A549 (cell line): ENCODE data around the gene PSD.

Experiments used
- CEBPB ChIP-seq, 2 experiments: fragments of >200 bp in 1 of 2; sonication (Bioruptor Twin) in 1 of 2; formaldehyde crosslinking in 1 of 2; IDR thresholded peaks; 2 replicates each; pipeline ENCODE4 v1.6.1; 2012 to 2016
- CHD2 ChIP-seq: fragments of 150-350 bp; IDR thresholded peaks from 2 replicates; pipeline ENCODE4 v1.6.1; 2014; ENCODE audit warnings: low read length; ENCODE audit not compliant: partially characterized antibody
- POLR2A ChIP-seq: IDR thresholded peaks from 2 replicates; pipeline ENCODE4 v1.6.1; 2012; ENCODE audit warnings: mild to moderate bottlenecking, low read length
- SMC3 ChIP-seq: fragments of >200 bp; sonication (Bioruptor Twin); formaldehyde crosslinking; IDR thresholded peaks from 3 replicates; pipeline ENCODE4 v1.6.1; 2018; ENCODE audit warnings: inconsistent platforms
- TF ChIP-seq, protein P1 (sequence below): IDR thresholded peaks from 2 replicates; pipeline ENCODE4 v1.6.1; 2012
- TF ChIP-seq, protein P2 (sequence below): fragments of 250-450 bp; sonication (Bioruptor Pico); IDR thresholded peaks from 2 replicates; pipeline ENCODE4 v1.5.0; 2021; ENCODE audit warnings: mild to moderate bottlenecking, moderate library complexity, borderline replicate concordance
- TF ChIP-seq, protein P3 (sequence below): fragments of >200 bp; sonication (Bioruptor Twin); formaldehyde crosslinking; IDR thresholded peaks from 3 replicates; pipeline ENCODE4 v1.5.1; 2016

DNA sequence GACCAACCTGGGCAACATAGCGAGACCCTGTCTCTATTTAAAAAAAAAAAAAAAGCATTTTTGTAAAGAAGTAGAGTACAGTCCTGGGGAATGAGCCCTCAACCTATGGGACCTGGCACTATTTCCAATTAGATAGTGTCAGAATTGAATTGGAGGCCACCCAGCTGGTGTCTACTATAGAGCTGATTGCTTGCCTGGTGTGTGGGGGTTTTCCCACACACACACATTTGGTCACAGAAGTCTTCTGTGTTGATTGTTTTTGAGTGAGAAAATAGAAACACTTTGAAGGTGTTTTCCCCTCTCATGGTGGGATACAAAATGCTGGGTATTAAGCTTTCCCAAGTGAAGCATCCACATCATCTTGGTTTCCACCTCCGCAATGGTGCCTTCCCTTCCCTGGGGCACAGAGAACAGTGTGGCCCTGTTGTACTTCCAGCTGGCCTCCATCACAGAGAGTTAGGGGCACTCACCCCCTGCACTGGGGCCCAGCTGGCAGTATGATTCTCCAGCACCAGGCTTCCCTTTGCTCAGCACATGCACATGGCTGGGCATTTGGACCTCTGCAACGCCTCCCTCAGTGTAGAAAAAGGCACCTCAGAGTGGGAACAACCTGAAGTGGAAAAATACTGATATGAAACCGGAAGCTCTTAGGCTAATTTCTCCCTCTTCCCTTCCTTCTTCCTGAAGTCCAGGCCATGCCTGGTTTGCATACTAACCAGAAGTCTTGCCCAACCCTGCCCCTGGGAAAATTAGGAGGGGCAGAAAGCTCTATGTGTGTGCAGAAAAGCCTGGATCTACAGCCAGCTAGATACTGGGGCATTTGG lies 33.8 kb downstream of the PSD start:
- TF ChIP-seq POLR2A, result no peak
- TF ChIP-seq CHD2, result no peak
- TF ChIP-seq, protein P1, sequence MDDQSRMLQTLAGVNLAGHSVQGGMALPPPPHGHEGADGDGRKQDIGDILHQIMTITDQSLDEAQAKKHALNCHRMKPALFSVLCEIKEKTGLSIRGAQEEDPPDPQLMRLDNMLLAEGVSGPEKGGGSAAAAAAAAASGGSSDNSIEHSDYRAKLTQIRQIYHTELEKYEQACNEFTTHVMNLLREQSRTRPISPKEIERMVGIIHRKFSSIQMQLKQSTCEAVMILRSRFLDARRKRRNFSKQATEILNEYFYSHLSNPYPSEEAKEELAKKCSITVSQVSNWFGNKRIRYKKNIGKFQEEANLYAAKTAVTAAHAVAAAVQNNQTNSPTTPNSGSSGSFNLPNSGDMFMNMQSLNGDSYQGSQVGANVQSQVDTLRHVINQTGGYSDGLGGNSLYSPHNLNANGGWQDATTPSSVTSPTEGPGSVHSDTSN, result no peak
- TF ChIP-seq, protein P2, sequence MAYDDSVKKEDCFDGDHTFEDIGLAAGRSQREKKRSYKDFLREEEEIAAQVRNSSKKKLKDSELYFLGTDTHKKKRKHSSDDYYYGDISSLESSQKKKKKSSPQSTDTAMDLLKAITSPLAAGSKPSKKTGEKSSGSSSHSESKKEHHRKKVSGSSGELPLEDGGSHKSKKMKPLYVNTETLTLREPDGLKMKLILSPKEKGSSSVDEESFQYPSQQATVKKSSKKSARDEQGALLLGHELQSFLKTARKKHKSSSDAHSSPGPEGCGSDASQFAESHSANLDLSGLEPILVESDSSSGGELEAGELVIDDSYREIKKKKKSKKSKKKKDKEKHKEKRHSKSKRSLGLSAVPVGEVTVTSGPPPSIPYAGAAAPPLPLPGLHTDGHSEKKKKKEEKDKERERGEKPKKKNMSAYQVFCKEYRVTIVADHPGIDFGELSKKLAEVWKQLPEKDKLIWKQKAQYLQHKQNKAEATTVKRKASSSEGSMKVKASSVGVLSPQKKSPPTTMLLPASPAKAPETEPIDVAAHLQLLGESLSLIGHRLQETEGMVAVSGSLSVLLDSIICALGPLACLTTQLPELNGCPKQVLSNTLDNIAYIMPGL, result no peak
- TF ChIP-seq, protein P3, sequence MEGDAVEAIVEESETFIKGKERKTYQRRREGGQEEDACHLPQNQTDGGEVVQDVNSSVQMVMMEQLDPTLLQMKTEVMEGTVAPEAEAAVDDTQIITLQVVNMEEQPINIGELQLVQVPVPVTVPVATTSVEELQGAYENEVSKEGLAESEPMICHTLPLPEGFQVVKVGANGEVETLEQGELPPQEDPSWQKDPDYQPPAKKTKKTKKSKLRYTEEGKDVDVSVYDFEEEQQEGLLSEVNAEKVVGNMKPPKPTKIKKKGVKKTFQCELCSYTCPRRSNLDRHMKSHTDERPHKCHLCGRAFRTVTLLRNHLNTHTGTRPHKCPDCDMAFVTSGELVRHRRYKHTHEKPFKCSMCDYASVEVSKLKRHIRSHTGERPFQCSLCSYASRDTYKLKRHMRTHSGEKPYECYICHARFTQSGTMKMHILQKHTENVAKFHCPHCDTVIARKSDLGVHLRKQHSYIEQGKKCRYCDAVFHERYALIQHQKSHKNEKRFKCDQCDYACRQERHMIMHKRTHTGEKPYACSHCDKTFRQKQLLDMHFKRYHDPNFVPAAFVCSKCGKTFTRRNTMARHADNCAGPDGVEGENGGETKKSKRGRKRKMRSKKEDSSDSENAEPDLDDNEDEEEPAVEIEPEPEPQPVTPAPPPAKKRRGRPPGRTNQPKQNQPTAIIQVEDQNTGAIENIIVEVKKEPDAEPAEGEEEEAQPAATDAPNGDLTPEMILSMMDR, result no peak
- no peak for TF ChIP-seq SMC3
- no peak for TF ChIP-seq CEBPB (IDR thresholded peaks at IDR 0.05)
